OCI-LY1 (cell line): ENCODE data around the gene PXYLP1.

Source experiments
- EZH2 ChIP-seq: fragments of 200-600 bp; sonication (generic), shearing (Covaris generic); IDR thresholded peaks from 2 replicates; pipeline ENCODE4 v1.8.0; 2017; ENCODE audit warnings: borderline replicate concordance, mixed run types, mild to moderate bottlenecking, antibody characterized with exemption, low read length, moderate library complexity, mixed read lengths
- TF ChIP-seq, protein P1 (sequence below): fragments of 200-600 bp; sonication (generic), shearing (Covaris generic); IDR thresholded peaks from 2 replicates; pipeline ENCODE4 v1.5.1; 2017; ENCODE audit warnings: mild to moderate bottlenecking, antibody characterized with exemption, low read length, moderate library complexity, mixed read lengths

DNA sequence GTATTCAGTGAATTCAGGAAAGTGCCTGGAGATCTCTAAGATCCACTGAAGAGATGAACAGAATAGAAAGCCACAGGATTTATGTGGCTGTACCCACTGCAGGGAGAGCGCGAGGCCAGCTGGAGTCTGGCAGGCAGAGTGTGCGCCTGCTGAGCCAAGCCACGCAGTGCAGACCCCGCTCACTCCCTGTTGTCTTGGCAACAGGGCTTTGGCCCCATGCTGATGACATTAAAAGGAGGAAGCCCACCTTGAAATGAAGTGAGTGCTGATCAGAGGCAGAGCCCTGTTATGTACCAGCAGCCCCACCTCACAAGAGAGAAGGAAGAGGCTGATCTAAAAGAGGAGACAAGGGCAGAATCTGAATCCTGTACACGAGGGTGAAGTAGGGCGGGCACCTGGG, 36.7 kb downstream of the PXYLP1 start:
- TF ChIP-seq EZH2: no peak
- TF ChIP-seq, protein P1, sequence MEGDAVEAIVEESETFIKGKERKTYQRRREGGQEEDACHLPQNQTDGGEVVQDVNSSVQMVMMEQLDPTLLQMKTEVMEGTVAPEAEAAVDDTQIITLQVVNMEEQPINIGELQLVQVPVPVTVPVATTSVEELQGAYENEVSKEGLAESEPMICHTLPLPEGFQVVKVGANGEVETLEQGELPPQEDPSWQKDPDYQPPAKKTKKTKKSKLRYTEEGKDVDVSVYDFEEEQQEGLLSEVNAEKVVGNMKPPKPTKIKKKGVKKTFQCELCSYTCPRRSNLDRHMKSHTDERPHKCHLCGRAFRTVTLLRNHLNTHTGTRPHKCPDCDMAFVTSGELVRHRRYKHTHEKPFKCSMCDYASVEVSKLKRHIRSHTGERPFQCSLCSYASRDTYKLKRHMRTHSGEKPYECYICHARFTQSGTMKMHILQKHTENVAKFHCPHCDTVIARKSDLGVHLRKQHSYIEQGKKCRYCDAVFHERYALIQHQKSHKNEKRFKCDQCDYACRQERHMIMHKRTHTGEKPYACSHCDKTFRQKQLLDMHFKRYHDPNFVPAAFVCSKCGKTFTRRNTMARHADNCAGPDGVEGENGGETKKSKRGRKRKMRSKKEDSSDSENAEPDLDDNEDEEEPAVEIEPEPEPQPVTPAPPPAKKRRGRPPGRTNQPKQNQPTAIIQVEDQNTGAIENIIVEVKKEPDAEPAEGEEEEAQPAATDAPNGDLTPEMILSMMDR: no peak
